Measurements from ENCODE around the gene LRRC63. TPM values are rescaled to one million over a fixed set of nuclear protein-coding genes. Genes with fewer than 3 reads are reported as not detected.
"Not testable (repeated sequence)": the region's sequence is repeated elsewhere in the genome, so short reads cannot be mapped to it uniquely, and the experiment has no call there.

The LRRC63 gene
- under 0.01 and 0.17 TPM in 2 replicates for total RNA-seq
- polyA plus RNA-seq: 0.03 TPM in 1 of 2 replicates, not detected in the other
- not detected in 2 replicates for polyA plus RNA-seq (2012)
- not detected in 2 replicates for polyA minus RNA-seq (ENCODE audit: low replicate concordance)

DNA sequence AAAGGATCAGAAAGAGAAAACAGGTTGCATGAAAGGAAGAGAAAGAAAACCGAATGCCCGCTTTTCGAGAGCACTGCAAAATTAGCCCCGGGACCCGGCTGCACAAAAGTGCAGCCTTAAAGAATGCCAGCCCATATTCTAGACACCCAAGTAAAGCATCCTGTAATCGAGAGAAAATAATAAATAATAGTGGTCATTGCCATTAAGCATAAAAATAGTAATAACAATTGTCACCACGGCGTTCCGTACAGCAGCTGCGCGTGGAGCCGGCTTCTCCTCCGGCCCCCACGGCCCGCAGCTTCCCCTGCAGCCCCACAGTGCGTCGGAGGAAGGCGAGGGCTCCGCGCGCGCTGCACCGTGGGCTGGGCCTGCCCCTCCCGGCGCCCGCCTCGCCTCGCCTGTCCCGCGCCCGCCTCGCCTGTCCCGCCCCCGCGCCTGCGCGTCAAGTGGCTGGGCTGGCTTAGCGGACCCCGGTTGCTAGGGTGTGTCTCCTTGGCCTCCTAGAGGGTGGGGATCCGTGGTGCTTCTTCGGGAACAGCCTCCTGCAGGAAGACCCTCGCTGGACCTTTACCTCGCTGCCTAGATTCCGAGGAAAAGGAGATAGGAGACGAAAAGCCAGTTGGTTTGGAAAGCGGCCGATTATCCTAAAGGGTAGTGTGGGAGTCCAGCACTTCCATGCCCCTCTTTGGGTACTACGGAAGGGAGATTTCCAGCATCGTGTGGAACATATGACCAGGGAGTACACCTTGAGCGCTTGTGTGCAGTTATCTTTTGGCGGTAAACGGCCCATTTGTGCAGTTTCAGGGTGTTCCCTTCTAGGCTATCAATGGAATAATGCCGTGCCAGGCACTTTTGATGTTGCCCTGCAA lies at the start of gene LRRC63:
TSS of gene LRRC63 (plus strand) at position 446 of the 869 bp plus-strand sequence. CDS start 1,107 bp downstream, outside the sequence.
- peak within 1 kb of the TSS; percentile 19 to 62 (median 48) for H3K4me3 ChIP-seq (replicated peaks in 1 of 4; ENCODE audit: control extremely low read depth in 1 of 4, insufficient read depth in 1 of 4, low read depth in 3 of 4, low read length in 4 of 4)
- H2AFZ ChIP-seq (ENCODE audit: low read length): peak within 1 kb of the TSS; percentile 70
- no peak within 1 kb of the TSS for H3K9ac ChIP-seq (ENCODE audit: insufficient read depth, low read length)
- H3K9me3 ChIP-seq (ENCODE audit: control insufficient read depth, insufficient read depth, low read depth, low read length): no peaks in the 10 kb centered on the region
- peak; percentile 30 to 48 for DNase-seq (ENCODE audit: low read depth in 2 of 2)
- no peaks in the 10 kb centered on the region for H4K20me1 ChIP-seq (ENCODE audit: control insufficient read depth, extremely low read depth, insufficient read depth, low read length)
- H3K4me2 ChIP-seq (ENCODE audit: extremely low read depth, insufficient read depth, low read length): peak within 1 kb of the TSS; percentile 68
- H3K79me2 ChIP-seq (ENCODE audit: control insufficient read depth, insufficient read depth, low read length): no peaks in the 10 kb centered on the region
- TF ChIP-seq, protein P1, sequence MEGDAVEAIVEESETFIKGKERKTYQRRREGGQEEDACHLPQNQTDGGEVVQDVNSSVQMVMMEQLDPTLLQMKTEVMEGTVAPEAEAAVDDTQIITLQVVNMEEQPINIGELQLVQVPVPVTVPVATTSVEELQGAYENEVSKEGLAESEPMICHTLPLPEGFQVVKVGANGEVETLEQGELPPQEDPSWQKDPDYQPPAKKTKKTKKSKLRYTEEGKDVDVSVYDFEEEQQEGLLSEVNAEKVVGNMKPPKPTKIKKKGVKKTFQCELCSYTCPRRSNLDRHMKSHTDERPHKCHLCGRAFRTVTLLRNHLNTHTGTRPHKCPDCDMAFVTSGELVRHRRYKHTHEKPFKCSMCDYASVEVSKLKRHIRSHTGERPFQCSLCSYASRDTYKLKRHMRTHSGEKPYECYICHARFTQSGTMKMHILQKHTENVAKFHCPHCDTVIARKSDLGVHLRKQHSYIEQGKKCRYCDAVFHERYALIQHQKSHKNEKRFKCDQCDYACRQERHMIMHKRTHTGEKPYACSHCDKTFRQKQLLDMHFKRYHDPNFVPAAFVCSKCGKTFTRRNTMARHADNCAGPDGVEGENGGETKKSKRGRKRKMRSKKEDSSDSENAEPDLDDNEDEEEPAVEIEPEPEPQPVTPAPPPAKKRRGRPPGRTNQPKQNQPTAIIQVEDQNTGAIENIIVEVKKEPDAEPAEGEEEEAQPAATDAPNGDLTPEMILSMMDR (conservative IDR thresholded peaks at IDR 0.05 in 1 of 2, IDR thresholded peaks at IDR 0.05 in 1 of 2; ENCODE audit: low read depth in 1 of 2, low read length in 2 of 2): no peak
- no peak for TF ChIP-seq EZH2 (IDR thresholded peaks at IDR 0.05; ENCODE audit: low read length, missing control alignments)
- no peak within 1 kb of the TSS for H3K27ac ChIP-seq (ENCODE audit: insufficient read depth, low read length)
- H3K27me3 ChIP-seq (ENCODE audit: control insufficient read depth, insufficient read depth, low read length): peaks cover 2% of the 10 kb centered on the region
- no peaks in the 10 kb centered on the region for H3K4me1 ChIP-seq (ENCODE audit: control insufficient read depth, extremely low read depth, insufficient read depth, low read length)
- H3K36me3 ChIP-seq (ENCODE audit: control insufficient read depth, insufficient read depth, low read length): no peaks in the 10 kb centered on the region

DNA sequence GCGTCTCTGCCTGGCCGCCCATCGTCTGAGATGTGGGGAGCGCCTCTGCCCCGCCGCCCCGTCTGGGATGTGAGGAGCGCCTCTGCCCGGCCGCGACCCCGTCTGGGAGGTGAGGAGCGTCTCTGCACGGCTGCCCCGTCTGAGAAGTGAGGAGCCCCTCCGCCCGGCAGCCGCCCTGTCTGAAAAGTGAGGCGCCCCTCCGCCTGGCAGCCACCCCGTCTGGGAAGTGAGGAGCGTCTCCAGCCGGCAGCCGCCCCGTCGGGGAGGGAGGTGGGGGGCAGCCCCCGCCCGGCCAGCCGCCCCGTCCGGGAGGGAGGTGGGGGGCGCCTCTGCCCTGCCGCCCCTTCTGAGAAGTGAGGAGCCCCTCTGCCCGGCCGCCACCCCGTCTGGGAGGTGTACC lies 49.0 kb upstream of the LRRC63 start:
- H3K4me1 ChIP-seq (ENCODE audit: control insufficient read depth, extremely low read depth, insufficient read depth, low read length); H3K27ac ChIP-seq (ENCODE audit: insufficient read depth, low read length); H4K20me1 ChIP-seq (ENCODE audit: control insufficient read depth, extremely low read depth, insufficient read depth, low read length); H3K79me2 ChIP-seq (ENCODE audit: control insufficient read depth, insufficient read depth, low read length); H3K9ac ChIP-seq (ENCODE audit: insufficient read depth, low read length); H3K9me3 ChIP-seq (ENCODE audit: control insufficient read depth, insufficient read depth, low read depth, low read length); H3K27me3 ChIP-seq (ENCODE audit: control insufficient read depth, insufficient read depth, low read length); DNase-seq (ENCODE audit: low read depth in 2 of 2); H3K36me3 ChIP-seq (ENCODE audit: control insufficient read depth, insufficient read depth, low read length); H3K4me2 ChIP-seq (ENCODE audit: extremely low read depth, insufficient read depth, low read length); H3K4me3 ChIP-seq (replicated peaks in 1 of 4; ENCODE audit: control extremely low read depth in 1 of 4, insufficient read depth in 1 of 4, low read depth in 3 of 4, low read length in 4 of 4); H2AFZ ChIP-seq (ENCODE audit: low read length): not testable (repeated sequence)

- no peak for DNase-seq (ENCODE audit: low read depth in 2 of 2)
- H3K27ac ChIP-seq (ENCODE audit: insufficient read depth, low read length): no peak overlapping the region
- no peaks in the 10 kb centered on the region for H4K20me1 ChIP-seq (ENCODE audit: control insufficient read depth, extremely low read depth, insufficient read depth, low read length)
- no peaks in the 10 kb centered on the region for H3K79me2 ChIP-seq (ENCODE audit: control insufficient read depth, insufficient read depth, low read length)
- no peaks in the 10 kb centered on the region for H3K36me3 ChIP-seq (ENCODE audit: control insufficient read depth, insufficient read depth, low read length)
- H3K4me2 ChIP-seq (ENCODE audit: extremely low read depth, insufficient read depth, low read length): no peak overlapping the region
- no peaks in the 10 kb centered on the region for H3K9me3 ChIP-seq (ENCODE audit: control insufficient read depth, insufficient read depth, low read depth, low read length)
- no peaks in the 10 kb centered on the region for H3K27me3 ChIP-seq (ENCODE audit: control insufficient read depth, insufficient read depth, low read length)
- TF ChIP-seq EZH2 (IDR thresholded peaks at IDR 0.05; ENCODE audit: low read length, missing control alignments): no peak
- TF ChIP-seq, protein P1 (conservative IDR thresholded peaks at IDR 0.05 in 1 of 2, IDR thresholded peaks at IDR 0.05 in 1 of 2; ENCODE audit: low read depth in 1 of 2, low read length in 2 of 2): no peak
- no peak overlapping the region for H2AFZ ChIP-seq (ENCODE audit: low read length)
- H3K9ac ChIP-seq (ENCODE audit: insufficient read depth, low read length): no peak overlapping the region
- no peak overlapping the region for H3K4me3 ChIP-seq (replicated peaks in 1 of 4; ENCODE audit: control extremely low read depth in 1 of 4, insufficient read depth in 1 of 4, low read depth in 3 of 4, low read length in 4 of 4)
- no peaks in the 10 kb centered on the region for H3K4me1 ChIP-seq (ENCODE audit: control insufficient read depth, extremely low read depth, insufficient read depth, low read length)
Observed at GRCh38 chr13:46164661-46165060, 47.1 kb upstream of the LRRC63 start.
